Sigmoid colon (tissue), 4 donors: ENCODE measurements around the gene CCDC195.

Source experiments
- POLR2A ChIP-seq, 2 donors: fragments of 450-650 bp; IDR thresholded peaks; one replicate each; pipeline ENCODE4 v1.6.1; 2016; ENCODE audit warnings: antibody characterized with exemption in 2 of 2, mild to moderate bottlenecking in 2 of 2, moderate library complexity in 2 of 2
- POLR2AphosphoS5 ChIP-seq, 4 donors: sonication (generic); formaldehyde crosslinking; IDR thresholded peaks; one replicate each; pipeline ENCODE4 v1.6.1; 2017; ENCODE audit warnings: antibody characterized with exemption in 4 of 4
- TF ChIP-seq, protein P1 (sequence below), 4 experiments: fragments of 450-650 bp in 3 of 4; fragments of 200-600 bp in 1 of 4; IDR thresholded peaks; one replicate each; pipeline ENCODE4 v1.5.1; 2016 to 2019; ENCODE audit warnings: antibody characterized with exemption in 4 of 4, mild to moderate bottlenecking in 3 of 4, moderate library complexity in 2 of 4

DNA sequence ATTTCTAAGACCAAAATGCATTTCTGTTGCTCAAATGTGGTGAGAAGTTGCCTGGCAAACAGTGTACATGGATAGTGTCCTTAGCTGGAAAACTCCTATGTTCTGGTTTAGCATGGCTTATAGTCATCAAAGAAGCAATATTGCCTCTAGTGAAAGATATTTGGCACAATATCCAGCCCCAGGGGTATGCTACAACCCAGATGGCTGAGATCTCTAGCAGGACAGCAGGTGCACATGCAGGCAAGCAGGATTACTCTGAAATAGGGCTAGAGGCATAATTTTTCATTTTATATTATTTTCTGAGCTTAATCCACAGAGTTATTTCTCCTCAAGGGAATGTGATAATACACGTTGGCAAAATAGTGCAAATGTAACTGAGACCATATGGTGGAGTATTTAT, 34.0 kb downstream of the CCDC195 start:
- TF ChIP-seq POLR2A (IDR thresholded peaks at IDR 0.05): no peak
- TF ChIP-seq, protein P1, sequence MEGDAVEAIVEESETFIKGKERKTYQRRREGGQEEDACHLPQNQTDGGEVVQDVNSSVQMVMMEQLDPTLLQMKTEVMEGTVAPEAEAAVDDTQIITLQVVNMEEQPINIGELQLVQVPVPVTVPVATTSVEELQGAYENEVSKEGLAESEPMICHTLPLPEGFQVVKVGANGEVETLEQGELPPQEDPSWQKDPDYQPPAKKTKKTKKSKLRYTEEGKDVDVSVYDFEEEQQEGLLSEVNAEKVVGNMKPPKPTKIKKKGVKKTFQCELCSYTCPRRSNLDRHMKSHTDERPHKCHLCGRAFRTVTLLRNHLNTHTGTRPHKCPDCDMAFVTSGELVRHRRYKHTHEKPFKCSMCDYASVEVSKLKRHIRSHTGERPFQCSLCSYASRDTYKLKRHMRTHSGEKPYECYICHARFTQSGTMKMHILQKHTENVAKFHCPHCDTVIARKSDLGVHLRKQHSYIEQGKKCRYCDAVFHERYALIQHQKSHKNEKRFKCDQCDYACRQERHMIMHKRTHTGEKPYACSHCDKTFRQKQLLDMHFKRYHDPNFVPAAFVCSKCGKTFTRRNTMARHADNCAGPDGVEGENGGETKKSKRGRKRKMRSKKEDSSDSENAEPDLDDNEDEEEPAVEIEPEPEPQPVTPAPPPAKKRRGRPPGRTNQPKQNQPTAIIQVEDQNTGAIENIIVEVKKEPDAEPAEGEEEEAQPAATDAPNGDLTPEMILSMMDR (IDR thresholded peaks at IDR 0.05): no peak
- TF ChIP-seq POLR2AphosphoS5 (IDR thresholded peaks at IDR 0.05): no peak
